Right ventricle myocardium inferior (tissue), 1 donor: Measurements from ENCODE around the gene ARMC9. TPM values are rescaled to one million over a fixed set of nuclear protein-coding genes. Genes with fewer than 3 reads are reported as not detected.
"Not testable (repeated sequence)": the region's sequence is repeated elsewhere in the genome, so short reads cannot be mapped to it uniquely, and the experiment has no call there.

Experiments used
- ATAC-seq: fragments of 200-7000 bp; cut with Tn5 transposase; one replicate; pipeline ENCODE4 v1.9.1; 2020; ENCODE audit warnings: mild to moderate bottlenecking, moderate library complexity
- DNase-seq: peaks from one replicate; pipeline ENCODE4 v3.0.0; 2021; ENCODE audit errors: missing footprints
- intact Hi-C: fragments of 100-400 bp; cut with DNase I; formaldehyde crosslinking; loops from one replicate; pipeline ENCODE4 v1.11.0; 2022
- total RNA-seq: library from RNA; stranded (reverse); fragmentation: NEBNext Ultra II Directional; extraction: Animal tissue kit (Norgen Biotek cat#: 25700); gene quantifications from one replicate; pipeline ENCODE4 v1.2.1, GENCODE V29; 2021
- donor health status: DM: no; HTN: yes; CAD: no; lungs with severe emphysema.

ARMC9 gene
- total RNA-seq, 1 donor from 2014 or later = 1.7 TPM

DNA sequence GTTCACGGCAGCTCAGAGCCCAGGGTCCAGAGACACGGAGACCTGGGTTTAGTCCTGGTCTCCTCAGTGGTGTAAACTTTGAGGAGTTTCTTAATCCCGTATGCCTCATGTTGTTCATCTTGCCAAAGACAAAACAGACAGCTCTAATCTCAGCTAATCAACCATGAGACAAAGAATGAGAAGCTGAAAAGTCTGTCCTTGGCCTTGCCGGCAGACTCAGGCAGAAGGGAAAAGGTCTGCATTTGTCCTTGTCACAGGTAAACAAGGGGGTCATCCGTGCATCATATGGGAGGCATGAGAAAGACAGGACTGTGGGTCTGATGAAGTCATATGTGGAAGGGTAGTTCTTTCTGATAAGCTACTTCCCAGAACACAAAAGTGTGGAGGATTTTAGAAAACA is 1.8 kb upstream of the ARMC9 start:
- DNase-seq = no peak
- no peak for ATAC-seq
- intact Hi-C loops = loop anchor here (5.0 kb wide), 1 partner anchor 74 kb away; no protein-coding TSS in a partner anchor

DNA sequence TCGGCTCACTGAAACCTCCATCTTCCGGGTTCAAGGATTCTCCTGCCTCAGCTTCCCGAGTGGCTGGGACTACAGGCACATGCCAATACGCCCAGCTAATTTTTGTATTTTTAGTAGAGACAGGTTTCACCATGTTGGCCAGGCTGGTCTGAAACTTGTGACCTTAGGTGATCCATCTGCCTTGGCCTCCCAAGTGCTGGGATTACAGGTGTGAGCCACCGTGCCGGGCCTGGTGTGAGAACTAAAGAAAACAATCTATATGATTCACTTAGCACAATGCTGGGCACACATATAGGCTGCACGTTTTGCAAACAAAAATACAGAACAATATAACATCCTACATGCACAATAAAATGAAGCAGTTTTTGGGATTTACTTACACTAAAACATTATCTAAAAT is 1.2 kb upstream of the ARMC9 start:
- not testable (repeated sequence) for ATAC-seq, DNase-seq
- intact Hi-C loops = loop anchor here (5.0 kb wide), 1 partner anchor 75 kb away; no protein-coding TSS in a partner anchor

DNA sequence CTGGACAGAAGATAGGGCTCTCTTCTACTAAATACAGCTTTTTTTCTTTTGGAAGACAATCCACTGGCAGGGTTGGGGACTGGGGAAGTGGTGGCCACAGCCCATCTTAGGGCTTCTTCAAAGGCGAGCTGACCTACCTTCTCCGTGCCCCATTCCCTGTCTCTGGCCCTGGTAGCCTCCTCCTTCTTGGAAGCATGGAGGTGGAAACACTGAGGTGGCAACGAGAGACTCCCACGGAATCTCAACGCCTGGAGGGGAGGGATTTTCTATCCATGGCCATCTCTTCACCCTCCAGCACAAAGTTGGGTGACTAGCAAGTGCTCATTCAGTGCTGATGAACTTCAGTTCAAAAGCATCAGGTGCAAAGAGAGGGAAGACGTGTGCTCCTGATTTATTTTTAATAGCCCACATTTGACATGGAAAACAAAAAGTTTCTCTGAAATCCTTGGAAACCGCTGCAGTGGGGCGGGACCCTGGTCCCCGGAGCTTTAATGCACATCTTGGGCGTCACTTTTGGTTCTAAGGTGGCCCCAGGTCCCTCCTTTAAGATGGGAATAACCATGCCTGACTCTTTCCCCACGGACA is 633 bp upstream of the ARMC9 start:
- no peak for DNase-seq
- no peak for ATAC-seq
- intact Hi-C loops = loop anchor here (5.0 kb wide), 1 partner anchor 75 kb away; no protein-coding TSS in a partner anchor

DNA sequence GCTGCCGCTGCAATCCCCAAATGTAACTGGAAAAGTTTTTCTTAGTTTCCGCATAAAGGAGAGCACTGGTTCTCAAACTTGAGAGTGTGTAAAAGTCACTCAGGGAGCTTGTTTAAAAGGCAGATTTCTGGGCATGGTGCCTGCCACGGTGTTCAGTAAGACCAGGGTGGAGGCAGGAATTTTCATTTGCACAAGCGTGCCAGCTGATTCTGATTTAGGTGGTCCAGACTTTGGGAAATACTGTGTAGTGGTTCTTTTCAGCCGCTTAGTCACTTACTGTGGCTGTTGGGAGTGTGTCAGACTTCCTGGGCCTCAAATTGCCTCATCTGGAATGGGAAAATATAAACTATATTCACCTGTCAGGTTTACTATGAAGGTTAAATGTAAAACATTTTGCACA is 788 bp downstream of the ARMC9 start:
- intact Hi-C loops = loop anchor here (5.0 kb wide), 1 partner anchor 77 kb away; no protein-coding TSS in a partner anchor
- ATAC-seq = no peak
- DNase-seq = no peak

DNA sequence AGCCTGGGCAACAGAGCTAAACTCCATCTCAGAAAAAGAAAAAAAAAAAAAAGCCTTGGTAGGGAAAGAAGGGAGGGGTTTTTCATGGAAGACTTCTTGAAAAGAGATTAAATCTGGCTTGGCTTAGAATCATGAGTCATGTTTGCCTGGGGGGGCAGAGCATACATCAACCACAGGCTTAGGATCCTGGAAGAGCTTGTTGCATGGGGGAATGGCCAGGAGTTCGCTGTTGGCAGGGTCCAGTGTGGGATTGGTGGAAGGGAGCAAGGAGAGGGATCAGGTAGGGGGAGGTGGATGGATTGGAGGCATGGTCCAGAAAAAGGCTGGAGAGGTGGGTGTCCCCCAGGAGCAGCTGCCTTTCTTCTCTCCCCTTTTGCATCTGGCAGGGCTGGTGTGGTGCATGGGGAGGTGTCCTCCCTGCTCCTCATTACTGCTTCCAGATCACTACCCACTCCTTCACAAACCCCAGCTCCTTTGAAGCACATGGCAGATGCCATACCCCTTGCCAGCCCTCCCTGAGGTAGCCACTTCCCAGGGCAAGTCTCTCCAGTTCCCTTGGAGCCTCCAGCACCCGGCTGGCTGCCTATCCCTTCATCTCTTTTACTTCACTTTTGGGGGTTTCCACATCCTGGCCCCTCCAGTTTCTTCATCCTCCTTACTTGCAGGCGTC is 2.5 kb downstream of the ARMC9 start:
- intact Hi-C loops = no loop called here
- DNase-seq (no peak), ATAC-seq (no peak)

DNA sequence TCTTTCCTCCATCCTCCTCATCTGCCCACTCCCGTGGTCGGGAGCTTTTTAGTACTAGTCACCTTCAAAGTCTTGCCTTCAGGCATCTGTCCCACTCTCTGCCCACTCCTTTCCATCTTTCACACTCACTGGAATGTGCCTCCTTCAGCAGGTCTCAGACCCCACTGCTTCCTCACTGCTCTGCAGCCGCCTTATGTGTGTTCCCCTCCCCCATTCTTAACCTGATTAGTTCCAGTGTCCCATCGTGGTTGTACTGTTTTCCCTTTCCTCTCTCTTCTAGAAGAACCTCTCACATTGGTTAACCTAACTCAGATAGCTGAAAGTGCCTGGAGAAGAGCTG is 3.0 kb downstream of the ARMC9 start:
- DNase-seq (no peak), ATAC-seq (no peak)
- intact Hi-C loops = no loop called here

DNA sequence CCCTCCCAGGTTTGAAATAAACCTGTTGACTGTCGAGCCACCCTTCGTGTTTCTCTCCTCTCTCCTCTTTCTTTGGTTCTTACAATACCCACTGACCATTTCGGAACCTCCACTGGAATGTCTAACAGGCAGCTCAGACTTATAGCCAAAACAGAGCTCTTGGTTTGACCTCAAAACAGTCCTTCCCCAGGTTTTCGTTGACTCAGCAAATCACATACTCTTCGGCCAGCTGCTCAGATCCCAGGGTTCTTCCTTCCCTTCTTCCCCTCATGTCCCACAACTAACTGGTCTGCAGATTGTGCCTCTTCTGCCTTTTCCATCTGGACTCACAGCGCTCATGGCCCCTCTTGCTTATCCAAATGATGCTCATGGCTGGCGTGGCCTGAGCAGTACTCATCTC is 4.7 kb downstream of the ARMC9 start:
- DNase-seq = no peak
- intact Hi-C loops = no loop called here
- no peak for ATAC-seq

DNA sequence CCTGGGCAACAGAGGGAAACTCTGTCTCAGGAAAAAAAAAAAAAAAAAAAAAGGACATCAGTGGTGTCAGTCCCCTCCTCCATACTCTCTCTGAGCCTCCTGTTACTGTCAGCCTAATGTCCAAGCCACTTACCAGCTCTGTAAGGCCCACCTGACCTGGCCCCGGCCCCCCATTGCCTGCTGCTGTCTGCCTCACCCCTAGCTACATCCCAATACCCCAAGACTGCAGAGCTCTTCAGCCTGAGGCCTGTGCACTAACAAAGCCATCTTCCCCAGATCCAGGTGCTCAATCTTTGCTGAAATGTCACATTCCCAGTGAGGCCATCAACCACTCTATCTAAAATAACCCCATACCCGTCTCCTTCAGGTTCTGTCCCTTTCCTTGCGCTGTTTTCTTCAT is 5.7 kb downstream of the ARMC9 start:
- intact Hi-C loops = no loop called here
- no peak for DNase-seq
- ATAC-seq = no peak

DNA sequence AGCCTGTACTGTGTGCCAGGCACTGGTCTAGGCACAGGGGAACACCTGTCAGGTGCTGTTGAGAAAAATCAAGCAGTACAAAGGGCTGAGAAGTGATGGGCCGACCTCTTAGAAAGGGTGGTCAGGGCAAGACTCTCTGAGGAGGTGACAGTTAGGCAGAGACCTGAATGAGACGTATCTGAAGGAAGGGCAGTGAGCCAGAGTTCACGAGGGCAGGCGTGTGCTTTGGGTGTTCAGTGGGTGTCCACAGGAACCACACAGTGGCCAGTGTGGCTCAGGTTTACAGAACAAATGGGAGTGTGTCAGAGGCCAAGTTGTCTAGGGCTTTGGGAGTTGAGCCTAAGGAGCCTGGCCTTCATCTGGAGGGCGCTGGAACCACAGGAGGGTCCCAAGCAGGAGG is 6.2 kb downstream of the ARMC9 start:
- intact Hi-C loops = no loop called here
- no peak for ATAC-seq
- no peak for DNase-seq

DNA sequence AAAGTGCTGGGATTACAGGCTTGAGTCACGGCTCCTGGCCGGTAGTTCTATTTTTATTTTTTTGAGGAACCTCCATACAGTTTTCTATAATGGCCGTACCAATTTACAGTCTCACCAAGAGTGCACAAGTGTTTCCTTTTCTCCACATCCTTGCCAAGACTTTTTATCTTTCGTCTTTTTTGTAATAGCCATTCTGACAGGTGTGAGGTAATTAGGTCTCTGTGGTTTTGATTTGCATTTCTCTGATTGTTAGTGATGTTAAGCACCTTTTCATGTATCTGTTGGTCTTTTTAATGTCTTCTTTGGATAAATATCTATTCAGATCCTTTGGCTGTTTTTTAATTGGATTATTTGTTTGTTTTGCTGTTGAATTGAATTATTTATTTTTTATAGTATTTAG is 9.3 kb downstream of the ARMC9 start:
- intact Hi-C loops = no loop called here
- ATAC-seq = no peak
- no peak for DNase-seq

DNA sequence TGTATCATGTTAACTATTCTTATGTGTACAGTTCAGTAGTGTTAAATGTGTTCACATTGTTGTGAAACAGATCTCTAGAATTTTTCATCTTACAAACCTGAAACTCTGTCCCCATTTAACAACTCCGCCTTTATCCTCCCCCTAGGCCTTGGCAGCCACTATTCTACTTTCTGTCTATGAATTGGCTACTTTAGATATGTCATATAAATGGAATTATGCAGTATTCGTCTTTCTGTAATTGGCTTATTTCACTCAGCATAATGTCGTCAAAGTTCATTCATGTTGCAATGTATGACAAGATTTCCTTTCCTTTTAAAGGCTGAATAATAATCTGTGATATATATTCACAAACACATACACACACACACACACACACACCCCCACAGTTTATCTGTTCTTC is 12.4 kb downstream of the ARMC9 start:
- intact Hi-C loops = no loop called here
- ATAC-seq (no peak), DNase-seq (no peak)

DNA sequence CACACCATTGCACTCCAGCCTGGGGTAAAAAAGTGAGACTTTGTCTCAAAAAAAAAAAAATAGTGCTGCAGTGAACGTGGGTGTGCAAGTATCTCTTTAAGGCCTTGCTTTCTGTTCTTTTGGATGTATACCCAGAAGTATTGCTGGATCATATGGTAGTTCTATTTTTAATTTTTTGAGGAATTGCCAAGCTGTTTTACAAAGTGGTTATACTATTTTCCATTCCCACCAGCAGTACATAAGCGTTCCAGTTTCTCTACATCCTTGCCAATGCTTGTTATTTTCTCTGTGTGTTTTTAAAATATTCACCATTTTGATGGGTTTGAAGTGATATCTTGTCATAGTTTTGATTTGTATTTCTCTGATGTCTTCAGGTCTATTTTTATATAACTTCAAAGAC is 13.1 kb downstream of the ARMC9 start:
- intact Hi-C loops = no loop called here
- DNase-seq (no peak), ATAC-seq (no peak)

DNA sequence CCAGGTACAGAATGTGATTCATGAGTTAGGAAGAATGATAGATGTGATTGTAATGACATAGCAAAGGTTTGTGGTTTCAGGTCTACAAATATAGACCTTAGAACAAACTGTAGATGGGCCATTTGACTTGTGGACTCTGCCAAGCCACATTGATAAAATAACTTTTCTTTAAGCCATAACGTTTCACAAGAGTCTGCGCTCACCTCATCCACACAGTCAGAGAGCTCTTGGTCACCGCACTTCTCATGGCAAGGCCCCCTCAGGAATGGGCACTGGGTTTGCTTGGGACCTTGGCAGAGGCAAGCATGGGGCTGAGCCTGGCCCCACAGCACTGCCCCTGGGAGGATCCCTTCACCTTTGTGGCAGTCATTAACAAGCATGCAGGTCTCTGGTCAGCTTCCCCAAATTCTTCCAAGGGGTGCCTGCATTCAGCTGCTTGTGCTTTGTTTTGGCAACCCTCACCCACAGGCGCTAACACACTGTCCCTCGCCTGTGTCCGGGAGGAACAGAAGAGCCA is 14.0 kb downstream of the ARMC9 start:
- ATAC-seq = no peak
- no peak for DNase-seq
- intact Hi-C loops = no loop called here

DNA sequence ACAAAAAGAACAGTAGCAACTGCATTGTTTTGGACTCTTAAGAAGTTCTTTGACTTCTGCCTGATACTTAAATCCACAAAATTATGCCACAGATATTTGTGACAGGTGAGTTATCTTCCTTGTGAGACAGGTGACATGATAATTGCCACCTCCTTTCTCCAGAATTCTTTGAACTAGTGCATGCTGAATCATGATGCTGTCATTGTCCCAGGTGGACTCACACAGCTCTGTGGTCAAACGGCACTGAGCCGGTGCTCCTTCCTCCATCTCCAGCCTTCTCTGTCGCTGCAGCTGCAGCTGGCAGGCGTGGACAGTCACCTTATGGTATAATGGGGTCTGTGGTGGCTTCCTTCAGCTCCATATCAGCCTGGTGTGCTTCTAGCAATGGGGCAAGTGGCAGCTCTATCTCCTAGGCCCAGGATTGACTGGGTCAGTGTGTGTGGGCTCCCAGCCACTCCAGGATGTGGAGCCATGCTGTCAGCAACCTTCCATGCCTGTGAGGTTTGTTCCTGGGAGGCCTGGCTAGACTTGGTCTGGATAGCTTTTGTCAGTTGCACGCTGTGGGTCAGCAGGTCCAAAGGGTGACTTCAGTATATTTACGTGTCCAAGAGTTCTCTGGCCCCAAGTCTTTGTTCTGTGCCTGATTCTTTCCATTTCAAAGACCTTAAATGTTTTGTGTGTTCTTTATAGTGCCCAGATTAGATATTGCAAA is 15.7 kb downstream of the ARMC9 start:
- ATAC-seq (no peak), DNase-seq (no peak)
- intact Hi-C loops = no loop called here

DNA sequence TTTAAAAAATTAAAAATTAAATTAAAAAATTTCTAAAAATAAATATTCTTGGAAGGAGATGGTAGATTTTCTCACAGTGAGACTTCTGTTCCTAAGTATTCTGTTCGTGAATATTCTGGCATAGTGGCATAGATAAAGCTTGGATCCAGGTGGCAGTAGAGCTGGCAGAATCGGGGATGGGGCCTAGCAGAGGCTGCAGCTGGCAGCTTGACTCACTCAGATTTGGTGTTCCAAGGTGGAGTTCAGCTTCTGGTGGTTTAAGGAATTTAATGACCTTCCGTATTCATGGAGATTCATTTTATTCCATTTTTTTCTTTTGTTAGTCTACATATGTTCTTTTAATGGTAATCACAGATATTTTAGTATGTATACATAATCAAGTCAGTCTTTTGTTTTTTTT is 19.9 kb downstream of the ARMC9 start:
- ATAC-seq (no peak), DNase-seq (no peak)
- intact Hi-C loops = no loop called here

DNA sequence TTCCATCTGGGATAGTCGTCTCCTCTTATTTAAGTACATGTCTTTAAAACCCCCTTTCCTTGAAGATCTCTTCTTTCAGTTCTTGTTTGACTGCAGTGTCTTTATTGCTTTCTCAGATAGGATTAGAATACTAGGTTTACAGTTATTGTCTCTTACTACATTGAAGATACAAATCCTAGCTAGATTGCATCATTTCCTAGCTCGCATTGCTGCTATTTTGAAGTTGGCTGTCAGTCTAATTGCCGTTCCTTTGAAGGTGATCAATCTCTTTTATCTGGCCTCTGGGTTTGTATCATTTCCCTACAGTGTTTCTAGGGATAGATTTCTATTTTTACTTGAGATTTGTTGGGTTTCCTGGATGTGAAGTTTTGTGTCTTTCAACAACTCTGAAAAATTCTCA is 20.9 kb downstream of the ARMC9 start:
- intact Hi-C loops = no loop called here
- no peak for ATAC-seq
- no peak for DNase-seq

DNA sequence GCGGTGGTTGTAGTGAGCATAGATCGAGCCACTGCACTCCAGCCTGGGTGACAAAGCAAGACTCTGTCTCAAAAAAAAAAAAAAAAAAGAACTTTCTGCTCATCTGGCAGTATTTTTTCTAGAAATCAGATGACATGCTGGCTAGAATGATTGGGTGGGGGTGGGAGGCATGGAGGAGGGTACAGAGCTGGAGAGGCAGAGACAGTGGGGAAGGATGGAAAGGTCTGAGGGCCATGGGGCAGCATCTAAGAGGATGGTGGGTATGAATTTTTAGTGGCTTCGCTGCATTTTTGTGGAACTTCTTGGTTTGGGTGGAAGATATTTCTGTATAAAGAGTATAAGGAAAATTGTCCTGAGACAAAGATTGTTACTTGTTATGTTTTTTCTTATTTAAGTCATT is 23.3 kb downstream of the ARMC9 start:
- ATAC-seq (no peak), DNase-seq (no peak)
- intact Hi-C loops = loop anchor here (10.0 kb wide), 1 partner anchor 117 kb away; no protein-coding TSS in a partner anchor

DNA sequence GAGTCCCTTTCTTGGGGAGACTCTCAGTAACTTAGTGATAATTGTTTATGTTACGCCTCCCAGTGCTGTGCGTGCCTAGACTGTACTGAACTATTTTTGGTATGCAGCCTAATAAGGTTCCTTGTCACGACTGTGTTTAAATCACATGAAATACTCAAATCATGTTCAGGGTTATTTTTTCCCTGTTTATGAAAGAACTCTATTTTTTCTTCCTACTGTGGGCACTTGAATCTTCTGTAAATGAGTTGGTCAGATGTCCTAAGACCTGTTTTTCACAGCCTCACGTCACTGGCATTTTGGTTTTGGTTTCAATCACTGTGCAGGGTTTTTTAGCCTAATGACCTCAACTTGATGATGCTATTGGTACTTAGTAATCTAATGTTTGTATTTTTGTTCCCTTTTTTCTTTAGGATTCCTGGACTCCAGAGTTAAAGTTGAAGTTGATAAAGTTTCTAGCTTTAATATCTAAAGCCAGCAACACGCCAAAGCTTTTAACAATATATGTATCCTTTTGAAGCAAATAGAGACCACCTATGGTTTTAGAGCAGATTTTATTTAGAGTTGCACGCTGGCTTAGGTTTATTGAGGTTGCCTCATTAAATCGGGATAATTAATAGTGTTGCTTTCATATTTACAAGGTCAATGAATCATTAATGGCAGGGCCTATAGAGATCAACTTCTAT is 24.0 kb downstream of the ARMC9 start:
- ATAC-seq = no peak

DNA sequence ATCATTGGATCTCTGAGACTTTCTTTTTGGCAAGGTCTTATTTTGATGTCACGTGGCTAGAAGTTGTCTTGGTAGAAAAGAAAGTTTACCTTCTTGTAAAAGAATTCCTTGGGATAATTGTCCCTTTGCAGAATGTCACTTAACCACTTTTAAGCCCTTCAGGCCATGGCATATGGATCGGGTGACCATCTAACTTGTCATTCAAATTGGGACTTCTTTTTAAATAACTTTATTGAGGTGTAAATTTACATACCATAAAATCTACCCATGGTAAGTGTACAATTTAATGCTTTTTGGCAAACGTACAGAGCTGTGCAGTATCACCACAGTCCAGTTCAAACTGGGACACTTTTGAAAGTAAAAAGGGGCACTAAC is 24.6 kb downstream of the ARMC9 start:
- no peak for DNase-seq
- intact Hi-C loops = loop anchor here (10.0 kb wide), 1 partner anchor 118 kb away; no protein-coding TSS in a partner anchor
- ATAC-seq = no peak

More for the DNA sequence above, 24.0 kb downstream of the ARMC9 start:
- intact Hi-C loops = loop anchor here (10.0 kb wide), 1 partner anchor 118 kb away; no protein-coding TSS in a partner anchor
- DNase-seq = no peak
